ENCODE data around the gene CD68.

CD68 gene

GRCh38 chr17:7611635-7612293 lies 32.3 kb downstream of the CD68 start:
- no peaks in the 10 kb centered on the region for H3K9me3 Mint-ChIP-seq
- peaks cover 24% of the 10 kb centered on the region for H3K36me3 Mint-ChIP-seq (ENCODE audit: low read depth)
- peak overlapping the region; percentile 85 to 94 (median 88) for H3K27ac Mint-ChIP-seq
- no peaks in the 10 kb centered on the region for H3K27me3 Mint-ChIP-seq (ENCODE audit: low read depth)
- H3K4me3 Mint-ChIP-seq, result peak overlapping the region; percentile 91 to 94 (median 94)
- no peak for TF ChIP-seq CTCF (IDR thresholded peaks at IDR 0.05; ENCODE audit: unreplicated experiment in 3 of 3)
- H3K4me1 Mint-ChIP-seq, result peaks cover 38% of the 10 kb centered on the region

GRCh38 chr17:7612294-7612640 lies 32.8 kb downstream of the CD68 start:
- TF ChIP-seq CTCF (IDR thresholded peaks at IDR 0.05; ENCODE audit: unreplicated experiment in 3 of 3), result no peak
- peak overlapping the region; percentile 91 to 94 (median 94) for H3K4me3 Mint-ChIP-seq
- H3K9me3 Mint-ChIP-seq, result no peaks in the 10 kb centered on the region
- peaks cover 24% of the 10 kb centered on the region for H3K36me3 Mint-ChIP-seq (ENCODE audit: low read depth)
- H3K27me3 Mint-ChIP-seq (ENCODE audit: low read depth), result no peaks in the 10 kb centered on the region
- peaks cover 38% of the 10 kb centered on the region for H3K4me1 Mint-ChIP-seq
- peak overlapping the region; percentile 85 to 94 (median 88) for H3K27ac Mint-ChIP-seq

- Mint-ChIP-seq H3K36me3 (ENCODE audit: low read depth) (peaks cover 24% of the 10 kb centered on the region), H3K4me3 (peak overlapping the region; percentile 91 to 94 (median 94)), H3K27me3 (ENCODE audit: low read depth) (no peaks in the 10 kb centered on the region), H3K4me1 (peaks cover 38% of the 10 kb centered on the region), H3K27ac (peak overlapping the region; percentile 88 to 92 (median 91)), H3K9me3 (no peaks in the 10 kb centered on the region)
- TF ChIP-seq CTCF (IDR thresholded peaks at IDR 0.05; ENCODE audit: unreplicated experiment in 3 of 3), result no peak
Observed at GRCh38 chr17:7613769-7614424, 34.5 kb downstream of the CD68 start.

- H3K36me3 Mint-ChIP-seq (ENCODE audit: low read depth), result peaks cover 20% of the 10 kb centered on the region
- H3K4me3 Mint-ChIP-seq, result peak within 1 kb of the TSS; percentile 91 to 94 (median 94)
- TF ChIP-seq CTCF (IDR thresholded peaks at IDR 0.05; ENCODE audit: unreplicated experiment in 3 of 3), result peak; percentile 53 to 62 (median 55)
- H3K27me3 Mint-ChIP-seq (ENCODE audit: low read depth), result no peaks in the 10 kb centered on the region
- H3K27ac Mint-ChIP-seq, result peak within 1 kb of the TSS; percentile 88 to 92 (median 91)
- H3K9me3 Mint-ChIP-seq, result no peaks in the 10 kb centered on the region
- H3K4me1 Mint-ChIP-seq, result peaks cover 38% of the 10 kb centered on the region
Observed at GRCh38 chr17:7614425-7615264, 35.2 kb downstream of the CD68 start, which contains the start of gene FXR2. FXR2 (minus strand) TSS chr17:7614897; CDS start chr17:7614532, 365 bp downstream.

- H3K4me3 Mint-ChIP-seq, result peak overlapping the region; percentile 84 to 86 (median 86)
- peaks cover 37% of the 10 kb centered on the region for H3K4me1 Mint-ChIP-seq
- H3K9me3 Mint-ChIP-seq, result no peaks in the 10 kb centered on the region
- no peaks in the 10 kb centered on the region for H3K27me3 Mint-ChIP-seq (ENCODE audit: low read depth)
- H3K27ac Mint-ChIP-seq, result peak overlapping the region; percentile 33 to 91 (median 73)
- H3K36me3 Mint-ChIP-seq (ENCODE audit: low read depth), result peaks cover 20% of the 10 kb centered on the region
- TF ChIP-seq CTCF (IDR thresholded peaks at IDR 0.05; ENCODE audit: unreplicated experiment in 3 of 3), result no peak
Observed at GRCh38 chr17:7615265-7615747, 35.9 kb downstream of the CD68 start.
